Muscle layer of duodenum (tissue), 2 donors: ENCODE data around the gene MFSD12.

Source experiments
- H3K27ac ChIP-seq: one replicate; pipeline ENCODE4 v1.7.0; 2013; ENCODE audit warnings: mild to moderate bottlenecking, low read length
- H3K27me3 ChIP-seq: one replicate; pipeline ENCODE4 v1.7.0; 2013; ENCODE audit warnings: low read depth, mild to moderate bottlenecking, control low read depth, low read length
- H3K36me3 ChIP-seq, 2 donors: one replicate each; pipeline ENCODE4 v1.7.0; 2013; ENCODE audit warnings: low read length in 2 of 2, control low read depth in 1 of 2, mild to moderate bottlenecking in 1 of 2; ENCODE audit not compliant: insufficient read depth in 2 of 2, control insufficient read depth in 1 of 2
- H3K4me1 ChIP-seq, 2 donors: one replicate each; pipeline ENCODE4 v1.7.0; 2013; ENCODE audit warnings: low read length in 2 of 2, mild to moderate bottlenecking in 2 of 2, control low read depth in 1 of 2, moderate library complexity in 1 of 2; ENCODE audit not compliant: insufficient read depth in 2 of 2, control insufficient read depth in 1 of 2
- H3K4me3 ChIP-seq, 2 donors: one replicate each; pipeline ENCODE4 v1.7.0; 2013; ENCODE audit warnings: low read length in 2 of 2, low read depth in 1 of 2, mild to moderate bottlenecking in 1 of 2
- H3K9me3 ChIP-seq, 2 donors: one replicate each; pipeline ENCODE4 v1.7.0; 2013; ENCODE audit warnings: low read length in 2 of 2, control low read depth in 1 of 2, mild to moderate bottlenecking in 1 of 2; ENCODE audit not compliant: control insufficient read depth in 1 of 2
- donor health status: healthy.

MFSD12 gene

GRCh38 chr19:3524904-3525451 is 32.4 kb downstream of the MFSD12 start:
- Histone ChIP-seq H3K27me3 (no peaks in the 10 kb centered on the region), H3K27ac (no peak overlapping the region), H3K4me3 (no peak overlapping the region), H3K9me3 (no peaks in the 10 kb centered on the region), H3K4me1 (no peaks in the 10 kb centered on the region), H3K36me3 (peaks cover 14 to 58% of the 10 kb centered on the region in 2 donors)

- no peaks in the 10 kb centered on the region for H3K4me1 ChIP-seq
- H3K27ac ChIP-seq = no peak overlapping the region
- H3K9me3 ChIP-seq = no peaks in the 10 kb centered on the region
- H3K36me3 ChIP-seq = peaks cover 18 to 64% of the 10 kb centered on the region in 2 donors
- no peak overlapping the region for H3K4me3 ChIP-seq
- no peaks in the 10 kb centered on the region for H3K27me3 ChIP-seq
Measured at GRCh38 chr19:3524078-3524842, 33.1 kb downstream of the MFSD12 start.

- Histone ChIP-seq H3K4me3 (no peak overlapping the region), H3K9me3 (no peaks in the 10 kb centered on the region), H3K4me1 (no peaks in the 10 kb centered on the region), H3K27me3 (no peaks in the 10 kb centered on the region), H3K36me3 (peaks cover 18 to 68% of the 10 kb centered on the region in 2 donors), H3K27ac (no peak overlapping the region)
Measured at GRCh38 chr19:3523361-3524077, 33.9 kb downstream of the MFSD12 start.

- H3K4me3 ChIP-seq = no peak overlapping the region
- no peaks in the 10 kb centered on the region for H3K4me1 ChIP-seq
- H3K9me3 ChIP-seq = no peaks in the 10 kb centered on the region
- peaks cover 18 to 60% of the 10 kb centered on the region in 2 donors for H3K36me3 ChIP-seq
- no peaks in the 10 kb centered on the region for H3K27me3 ChIP-seq
- no peak overlapping the region for H3K27ac ChIP-seq
Measured at GRCh38 chr19:3522421-3523360, 34.7 kb downstream of the MFSD12 start.

- Histone ChIP-seq H3K4me1 (peaks cover 0 to 9% of the 10 kb centered on the region in 2 donors), H3K27me3 (no peaks in the 10 kb centered on the region), H3K4me3 (no peak overlapping the region), H3K36me3 (peaks cover 15 to 46% of the 10 kb centered on the region in 2 donors), H3K9me3 (no peaks in the 10 kb centered on the region), H3K27ac (no peak overlapping the region)
Measured at GRCh38 chr19:3521104-3521445, 36.3 kb downstream of the MFSD12 start.

GRCh38 chr19:3520166-3521103 is 37.0 kb downstream of the MFSD12 start:
- Histone ChIP-seq H3K27ac (no peak overlapping the region), H3K27me3 (no peaks in the 10 kb centered on the region), H3K9me3 (no peaks in the 10 kb centered on the region), H3K4me1 (peaks cover 0 to 14% of the 10 kb centered on the region in 2 donors), H3K36me3 (peaks cover 15 to 40% of the 10 kb centered on the region in 2 donors), H3K4me3 (no peak overlapping the region)

- H3K27me3 ChIP-seq = no peaks in the 10 kb centered on the region
- H3K27ac ChIP-seq = no peak overlapping the region
- peaks cover 8 to 31% of the 10 kb centered on the region in 2 donors for H3K36me3 ChIP-seq
- peaks cover 0 to 14% of the 10 kb centered on the region in 2 donors for H3K4me1 ChIP-seq
- H3K9me3 ChIP-seq = no peaks in the 10 kb centered on the region
- no peak overlapping the region for H3K4me3 ChIP-seq
Measured at GRCh38 chr19:3519126-3519525, 38.3 kb downstream of the MFSD12 start.

- Histone ChIP-seq H3K4me3 (no peak overlapping the region), H3K9me3 (no peaks in the 10 kb centered on the region), H3K36me3 (peaks cover 7 to 27% of the 10 kb centered on the region in 2 donors), H3K4me1 (peaks cover 0 to 14% of the 10 kb centered on the region in 2 donors), H3K27ac (no peak overlapping the region), H3K27me3 (no peaks in the 10 kb centered on the region)
Measured at GRCh38 chr19:3518659-3519058, 38.7 kb downstream of the MFSD12 start.

GRCh38 chr19:3518255-3518654 is 39.1 kb downstream of the MFSD12 start:
- Histone ChIP-seq H3K27me3 (no peaks in the 10 kb centered on the region), H3K36me3 (peaks cover 5 to 23% of the 10 kb centered on the region in 2 donors), H3K4me1 (peaks cover 0 to 14% of the 10 kb centered on the region in 2 donors), H3K9me3 (no peaks in the 10 kb centered on the region), H3K27ac (no peak overlapping the region), H3K4me3 (no peak overlapping the region)

GRCh38 chr19:3517638-3518037 is 39.7 kb downstream of the MFSD12 start:
- H3K4me1 ChIP-seq = peaks cover 0 to 14% of the 10 kb centered on the region in 2 donors
- no peaks in the 10 kb centered on the region for H3K9me3 ChIP-seq
- no peak overlapping the region for H3K4me3 ChIP-seq
- peaks cover 5 to 17% of the 10 kb centered on the region in 2 donors for H3K36me3 ChIP-seq
- no peaks in the 10 kb centered on the region for H3K27me3 ChIP-seq
- no peak overlapping the region for H3K27ac ChIP-seq
